GM10248 (cell line): ENCODE results near the gene RBM20.

ENCODE experiments used
- CTCF ChIA-PET: fragments of 300-600 bp; sonication (Branson Sonifier 250); formaldehyde crosslinking; extraction: SDS; loops from one replicate; lab custom pipeline; 2021; ENCODE audit warnings: antibody characterized with exemption; lab: Yijun Ruan, JAX
- POLR2A ChIA-PET: fragments of 350-650 bp; sonication (Branson Sonifier 250); formaldehyde crosslinking; extraction: SDS; loops from one replicate; lab custom pipeline; 2020; ENCODE audit warnings: antibody characterized with exemption; lab: Yijun Ruan, JAX
- DNase-seq: peaks from one replicate; pipeline ENCODE4 v3.0.0; 2012; ENCODE audit errors: extremely low spot score
- CTCF ChIP-seq: IDR thresholded peaks from 2 replicates; pipeline ENCODE4 v1.5.1; 2012; ENCODE audit warnings: mild to moderate bottlenecking, low read depth; ENCODE audit errors: extremely low read depth, missing control alignments, control extremely low read depth

RBM20 gene

GRCh38 chr10:110843796-110844616 lies 199.9 kb downstream of the RBM20 start:
- ChIA-PET POLR2A (interaction anchor here (1.0 to 2.7 kb wide), 5 partner anchors 15 to 75 kb away, joined by 3 to 20 read pairs (median 9); partner anchors contain the start of genes BBIP1, PDCD4 and SHOC2), CTCF (interaction anchor here (1.1 to 6.6 kb wide), 9 partner anchors 9 to 73 kb away, joined by 3 to 58 read pairs (median 4); no protein-coding TSS in a partner anchor)
- no peak for TF ChIP-seq CTCF
- DNase-seq: no peak

- CTCF ChIA-PET: interaction anchor here (1.1 to 6.6 kb wide), 6 partner anchors 8 to 74 kb away, joined by 3 to 58 read pairs (median 6); no protein-coding TSS in a partner anchor
- DNase-seq: no peak
- POLR2A ChIA-PET: interaction anchor here (1.0 to 1.6 kb wide), 4 partner anchors 20 to 74 kb away, joined by 3 to 9 read pairs (median 4); partner anchors contain the start of genes BBIP1, PDCD4 and SHOC2
- no peak for TF ChIP-seq CTCF
Measured at GRCh38 chr10:110844617-110844881, 200.4 kb downstream of the RBM20 start.

GRCh38 chr10:110845192-110845755 lies 201.1 kb downstream of the RBM20 start:
- TF ChIP-seq CTCF: no peak
- CTCF ChIA-PET: interaction anchor here (1.1 to 6.6 kb wide), 9 partner anchors 8 to 100 kb away, joined by 3 to 58 read pairs (median 4); partner anchors contain the start of gene PDCD4
- DNase-seq: no peak
- POLR2A ChIA-PET: interaction anchor here (0.6 to 1.6 kb wide), 2 partner anchors 20 to 73 kb away, joined by 3 to 4 read pairs; no protein-coding TSS in a partner anchor

- no peak for DNase-seq
- ChIA-PET POLR2A (interaction anchor here (1.4 to 1.6 kb wide), 2 partner anchors 19 to 73 kb away, joined by 4 to 6 read pairs; partner anchors contain the start of genes BBIP1 and SHOC2), CTCF (interaction anchor here (0.7 to 6.6 kb wide), 12 partner anchors 9 to 101 kb away, joined by 3 to 58 read pairs (median 4); partner anchors contain the start of gene PDCD4)
- no peak for TF ChIP-seq CTCF
Measured at GRCh38 chr10:110845756-110846620, 201.9 kb downstream of the RBM20 start.

GRCh38 chr10:110847374-110847773 lies 203.2 kb downstream of the RBM20 start:
- CTCF ChIA-PET: interaction anchor here (1.4 to 6.6 kb wide), 2 partner anchors 13 to 18 kb away, joined by 4 to 58 read pairs; no protein-coding TSS in a partner anchor
- POLR2A ChIA-PET: no interaction called here
- no peak for DNase-seq
- no peak for TF ChIP-seq CTCF

- ChIA-PET POLR2A (no interaction called here), CTCF (interaction anchor here (1.5 to 1.7 kb wide), 2 partner anchors 10 to 12 kb away, joined by 4 read pairs; no protein-coding TSS in a partner anchor)
- no peak for TF ChIP-seq CTCF
- no peak for DNase-seq
Measured at GRCh38 chr10:110848106-110848505, 204.0 kb downstream of the RBM20 start.
